Measurements from ENCODE around the gene DDC.
"Not testable (repeated sequence)": the region's sequence is repeated elsewhere in the genome, so short reads cannot be mapped to it uniquely, and the experiment has no call there.

Gene DDC

DNA sequence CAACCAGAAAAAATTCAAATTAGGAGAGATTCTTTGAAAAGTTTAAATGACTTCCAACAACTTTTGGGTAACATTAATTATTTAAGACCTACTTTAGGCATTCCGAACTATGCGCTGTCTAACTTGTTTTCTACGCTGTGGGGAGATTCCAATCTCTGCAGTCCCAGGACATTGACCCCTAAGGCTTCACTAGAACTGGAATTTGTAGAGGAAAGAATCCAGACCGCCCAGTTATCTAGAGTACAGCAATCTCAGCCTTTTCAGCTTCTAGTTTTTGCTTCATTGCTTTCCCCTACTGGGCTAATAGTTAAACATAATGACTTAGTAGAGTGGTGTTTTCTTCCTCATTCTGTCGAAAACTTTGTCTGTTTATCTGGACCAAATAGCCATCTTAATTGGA, 14.9 kb upstream of the DDC start:
- no peak for TF ChIP-seq CTCF (IDR thresholded peaks at IDR 0.05; ENCODE audit: control extremely low read depth, extremely low read depth, low read depth, missing control alignments)
- ChIA-PET CTCF (no interaction called here), POLR2A (no interaction called here)
- DNase-seq (ENCODE audit: extremely low spot score), result no peak

GRCh38 chr7:50578105-50578504, 12.9 kb upstream of the DDC start:
- DNase-seq (ENCODE audit: extremely low spot score); CTCF ChIA-PET; POLR2A ChIA-PET: not testable (repeated sequence)

- CTCF ChIA-PET, result no interaction called here
- no peak for TF ChIP-seq CTCF (IDR thresholded peaks at IDR 0.05; ENCODE audit: control extremely low read depth, extremely low read depth, low read depth, missing control alignments)
- POLR2A ChIA-PET, result no interaction called here
- DNase-seq (ENCODE audit: extremely low spot score), result no peak
Observed at GRCh38 chr7:50577569-50577968, 12.4 kb upstream of the DDC start.

DNA sequence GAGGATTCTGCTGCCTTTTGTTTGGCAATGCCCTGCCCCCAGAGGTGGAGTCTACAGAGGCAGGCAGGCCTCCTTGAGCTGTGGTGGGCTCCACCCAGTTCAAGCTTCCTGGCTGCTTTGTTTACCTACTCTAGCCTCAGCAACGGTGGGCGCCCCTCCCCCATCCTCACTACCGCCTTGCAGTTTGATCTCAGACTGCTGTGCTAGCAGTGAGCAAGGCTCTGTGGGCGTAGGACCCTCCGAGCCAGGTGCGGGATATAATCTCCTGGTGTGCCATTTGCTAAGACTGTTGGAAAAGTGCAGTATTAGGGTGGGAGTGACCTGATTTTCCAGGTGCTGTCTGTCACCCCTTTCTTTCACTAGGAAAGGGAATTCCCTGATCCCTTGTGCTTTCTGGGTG, 11.2 kb upstream of the DDC start:
- DNase-seq (ENCODE audit: extremely low spot score); POLR2A ChIA-PET; CTCF ChIA-PET: not testable (repeated sequence)

GRCh38 chr7:50567715-50568261, 2.6 kb upstream of the DDC start:
- ChIA-PET CTCF (no interaction called here), POLR2A (no interaction called here)
- no peak for TF ChIP-seq CTCF (IDR thresholded peaks at IDR 0.05; ENCODE audit: control extremely low read depth, extremely low read depth, low read depth, missing control alignments)
- DNase-seq (ENCODE audit: extremely low spot score), result no peak

- ChIA-PET CTCF (interaction anchor here (1.1 to 1.5 kb wide), 2 partner anchors 15 to 19 kb away, joined by 3 read pairs; no protein-coding TSS in a partner anchor), POLR2A (no interaction called here)
- no peak for TF ChIP-seq CTCF (IDR thresholded peaks at IDR 0.05; ENCODE audit: control extremely low read depth, extremely low read depth, low read depth, missing control alignments)
- DNase-seq (ENCODE audit: extremely low spot score), result no peak
Observed at GRCh38 chr7:50565977-50566376, 772 bp upstream of the DDC start.

- CTCF ChIA-PET, result no interaction called here
- POLR2A ChIA-PET, result no interaction called here
Observed at GRCh38 chr7:50565559-50565916, 333 bp upstream of the DDC start.

More at GRCh38 chr7:50565559-50565916, 333 bp upstream of the DDC start:
- no peak for DNase-seq (ENCODE audit: extremely low spot score)
- no peak for TF ChIP-seq CTCF (IDR thresholded peaks at IDR 0.05; ENCODE audit: control extremely low read depth, extremely low read depth, low read depth, missing control alignments)
